ENCODE results near the gene SLC29A4. TPM values are rescaled to one million over a fixed set of nuclear protein-coding genes. Genes with fewer than 3 reads are reported as not detected.
"Not testable (repeated sequence)": the region's sequence is repeated elsewhere in the genome, so short reads cannot be mapped to it uniquely, and the experiment has no call there.

The SLC29A4 gene
- total RNA-seq, 2 experiments from 2014 or later: 2.5 to 2.9 TPM

GRCh38 chr7:5243261-5243660 is 39.5 kb upstream of the SLC29A4 start:
- no peak for DNase-seq
- peaks cover 12% of the 10 kb centered on the region for H3K4me1 Mint-ChIP-seq (ENCODE audit: low read depth)
- ATAC-seq: no peak
- intact Hi-C loops (cut with micrococcal nuclease): no loop called here
- peaks cover 17% of the 10 kb centered on the region for H3K27me3 Mint-ChIP-seq
- POLR2A ChIA-PET: no interaction called here
- CTCF ChIA-PET: interaction anchor here (0.8 kb wide), 1 partner anchor 27 kb away, joined by 3 read pairs; no protein-coding TSS in a partner anchor
- no peaks in the 10 kb centered on the region for H3K36me3 Mint-ChIP-seq (ENCODE audit: low read depth)
- H3K9me3 Mint-ChIP-seq: no peaks in the 10 kb centered on the region
- no peak overlapping the region for H3K27ac Mint-ChIP-seq
- no peak overlapping the region for H3K4me3 Mint-ChIP-seq
- no peak for TF ChIP-seq CTCF (IDR thresholded peaks at IDR 0.05)

- Mint-ChIP-seq H3K27ac (no peak overlapping the region), H3K9me3 (no peaks in the 10 kb centered on the region), H3K27me3 (no peaks in the 10 kb centered on the region), H3K4me3 (no peak overlapping the region), H3K36me3 (ENCODE audit: low read depth) (no peaks in the 10 kb centered on the region), H3K4me1 (ENCODE audit: low read depth) (no peaks in the 10 kb centered on the region)
- TF ChIP-seq CTCF (IDR thresholded peaks at IDR 0.05): no peak
- intact Hi-C loops (cut with micrococcal nuclease): no loop called here
- no peak for ATAC-seq
- no peak for DNase-seq
- POLR2A ChIA-PET: no interaction called here
- CTCF ChIA-PET: no interaction called here
These were observed 34.4 kb upstream of the SLC29A4 start for GRCh38 chr7:5248201-5248885.

- H3K27ac Mint-ChIP-seq; H3K36me3 Mint-ChIP-seq (ENCODE audit: low read depth); ATAC-seq; H3K27me3 Mint-ChIP-seq; H3K4me3 Mint-ChIP-seq; H3K9me3 Mint-ChIP-seq; POLR2A ChIA-PET; H3K4me1 Mint-ChIP-seq (ENCODE audit: low read depth); intact Hi-C loops (cut with micrococcal nuclease); DNase-seq: not testable (repeated sequence)
- CTCF ChIA-PET: interaction anchor here (1.4 to 2.0 kb wide), 2 partner anchors 10 to 238 kb away, joined by 4 to 8 read pairs; no protein-coding TSS in a partner anchor
These were observed 32.0 kb upstream of the SLC29A4 start for GRCh38 chr7:5250787-5251186.

- DNase-seq; H3K36me3 Mint-ChIP-seq (ENCODE audit: low read depth); intact Hi-C loops (cut with micrococcal nuclease); POLR2A ChIA-PET; H3K9me3 Mint-ChIP-seq; H3K27me3 Mint-ChIP-seq; ATAC-seq; H3K4me3 Mint-ChIP-seq; H3K4me1 Mint-ChIP-seq (ENCODE audit: low read depth); CTCF ChIA-PET; H3K27ac Mint-ChIP-seq: not testable (repeated sequence)
These were observed 29.2 kb upstream of the SLC29A4 start for GRCh38 chr7:5253529-5253928.

- H3K4me1 Mint-ChIP-seq (ENCODE audit: low read depth); H3K36me3 Mint-ChIP-seq (ENCODE audit: low read depth); H3K4me3 Mint-ChIP-seq; POLR2A ChIA-PET; H3K27ac Mint-ChIP-seq; H3K9me3 Mint-ChIP-seq; intact Hi-C loops (cut with micrococcal nuclease); ATAC-seq; H3K27me3 Mint-ChIP-seq; DNase-seq; CTCF ChIA-PET: not testable (repeated sequence)
These were observed 28.4 kb upstream of the SLC29A4 start for GRCh38 chr7:5254371-5254770.

- intact Hi-C loops (cut with micrococcal nuclease): no loop called here
- ATAC-seq: no peak
- ChIA-PET POLR2A (no interaction called here), CTCF (no interaction called here)
- TF ChIP-seq CTCF (IDR thresholded peaks at IDR 0.05): no peak
- Mint-ChIP-seq H3K9me3 (no peaks in the 10 kb centered on the region), H3K4me3 (no peak overlapping the region), H3K27me3 (no peaks in the 10 kb centered on the region), H3K4me1 (ENCODE audit: low read depth) (no peaks in the 10 kb centered on the region), H3K27ac (no peak overlapping the region), H3K36me3 (ENCODE audit: low read depth) (no peaks in the 10 kb centered on the region)
- no peak for DNase-seq
These were observed 26.9 kb upstream of the SLC29A4 start for GRCh38 chr7:5255832-5256231.

- ATAC-seq; CTCF ChIA-PET; intact Hi-C loops (cut with micrococcal nuclease); POLR2A ChIA-PET; DNase-seq; H3K27me3 Mint-ChIP-seq; H3K4me1 Mint-ChIP-seq (ENCODE audit: low read depth); H3K27ac Mint-ChIP-seq; H3K9me3 Mint-ChIP-seq; H3K36me3 Mint-ChIP-seq (ENCODE audit: low read depth); H3K4me3 Mint-ChIP-seq: not testable (repeated sequence)
These were observed 22.1 kb upstream of the SLC29A4 start for GRCh38 chr7:5260530-5261068.

- H3K27me3 Mint-ChIP-seq; intact Hi-C loops (cut with micrococcal nuclease); H3K4me1 Mint-ChIP-seq (ENCODE audit: low read depth); H3K4me3 Mint-ChIP-seq; DNase-seq; H3K9me3 Mint-ChIP-seq; POLR2A ChIA-PET; CTCF ChIA-PET; H3K27ac Mint-ChIP-seq; H3K36me3 Mint-ChIP-seq (ENCODE audit: low read depth); ATAC-seq: not testable (repeated sequence)
These were observed 19.7 kb upstream of the SLC29A4 start for GRCh38 chr7:5263066-5263465.

All from activated CD8-positive, alpha-beta T cell treated with anti-CD3 and anti-CD28 coated beads for 36 hours (primary cell).